Neuronal stem cell (in vitro differentiated cells): ENCODE data around the gene RPRD1A.

ENCODE experiments used
- DNase-seq: peaks from one replicate; pipeline ENCODE4 v3.0.0-alpha.2; 2013; ENCODE audit warnings: low spot score
- H2AFZ ChIP-seq: one replicate; pipeline ENCODE4 v1.6.1; 2013; ENCODE audit warnings: mild to moderate bottlenecking, low read length, inconsistent platforms
- H2AK5ac ChIP-seq: 2 replicates; pipeline ENCODE4 v1.6.1; 2013; ENCODE audit warnings: low read depth, mild to moderate bottlenecking, inconsistent platforms, low read length, moderate library complexity, mixed read lengths
- H2BK120ac ChIP-seq: 2 replicates; pipeline ENCODE4 v1.6.1; 2013; ENCODE audit warnings: low read depth, mild to moderate bottlenecking, inconsistent platforms, low read length, moderate library complexity, mixed read lengths
- H2BK12ac ChIP-seq: one replicate; pipeline ENCODE4 v1.6.1; 2013; ENCODE audit warnings: low read length, inconsistent platforms
- H2BK15ac ChIP-seq: 2 replicates; pipeline ENCODE4 v1.6.1; 2013; ENCODE audit warnings: mild to moderate bottlenecking, low read length, inconsistent platforms, mixed read lengths
- H2BK5ac ChIP-seq: one replicate; pipeline ENCODE4 v1.6.1; 2013; ENCODE audit warnings: inconsistent platforms, mild to moderate bottlenecking, low read length, moderate library complexity
- H3K14ac ChIP-seq: one replicate; pipeline ENCODE4 v1.6.1; 2013; ENCODE audit warnings: low read length, inconsistent platforms
- H3K18ac ChIP-seq: 2 replicates; pipeline ENCODE4 v1.6.1; 2013; ENCODE audit warnings: low read length, inconsistent platforms
- H3K23ac ChIP-seq: 2 replicates; pipeline ENCODE4 v1.6.1; 2013; ENCODE audit warnings: low read depth, mild to moderate bottlenecking, mixed read lengths, low read length, inconsistent platforms; ENCODE audit not compliant: poor library complexity
- H3K27ac ChIP-seq: replicated peaks from 3 replicates; pipeline ENCODE4 v1.5.1; 2013; ENCODE audit warnings: low read length, inconsistent platforms
- H3K27me3 ChIP-seq, 3 experiments: 2 replicates each; pipeline ENCODE4 v1.6.1; 2013; ENCODE audit warnings: low read length in 3 of 3, mild to moderate bottlenecking in 2 of 3, inconsistent platforms in 1 of 3, low read depth in 1 of 3, mixed read lengths in 1 of 3, moderate library complexity in 1 of 3; ENCODE audit not compliant: control insufficient read depth in 3 of 3, insufficient read depth in 3 of 3
- H3K36me3 ChIP-seq, 2 donors: replicated peaks in 1 of 2; 2 replicates each; pipeline ENCODE4 v1.6.1; 2013; ENCODE audit warnings: low read length in 2 of 2; ENCODE audit not compliant: control insufficient read depth in 2 of 2, insufficient read depth in 2 of 2
- H3K4ac ChIP-seq: 2 replicates; pipeline ENCODE4 v1.6.1; 2013; ENCODE audit warnings: inconsistent platforms, mild to moderate bottlenecking, low read length, moderate library complexity
- H3K4me1 ChIP-seq, 2 donors: 1 replicate in 1 of 2; 2 replicates in 1 of 2; pipeline ENCODE4 v1.6.1; 2013; ENCODE audit warnings: low read length in 2 of 2, low read depth in 1 of 2; ENCODE audit not compliant: control insufficient read depth in 2 of 2, insufficient read depth in 1 of 2
- H3K4me2 ChIP-seq: one replicate; pipeline ENCODE4 v1.6.1; 2013; ENCODE audit warnings: mild to moderate bottlenecking, low read length, inconsistent platforms; ENCODE audit not compliant: insufficient read depth, poor library complexity, severe bottlenecking
- H3K4me3 ChIP-seq, 2 donors: 2 replicates each; pipeline ENCODE4 v1.5.1; 2013; ENCODE audit warnings: low read length in 2 of 2, mild to moderate bottlenecking in 2 of 2, inconsistent platforms in 1 of 2, moderate library complexity in 1 of 2
- H3K79me1 ChIP-seq: one replicate; pipeline ENCODE4 v1.6.1; 2013; ENCODE audit warnings: low read depth, mild to moderate bottlenecking, inconsistent platforms, low read length, moderate library complexity
- H3K9ac ChIP-seq: one replicate; pipeline ENCODE4 v1.6.1; 2013; ENCODE audit warnings: mild to moderate bottlenecking, low read depth, low read length, inconsistent platforms; ENCODE audit not compliant: poor library complexity
- H3K9me3 ChIP-seq, 2 donors: replicated peaks in 1 of 2; 2 replicates each; pipeline versions ENCODE3 to v1.6.1; 2013; ENCODE audit warnings: low read length in 2 of 2, mild to moderate bottlenecking in 2 of 2, inconsistent platforms in 1 of 2, low read depth in 1 of 2, mixed read lengths in 1 of 2, moderate library complexity in 1 of 2; ENCODE audit not compliant: control insufficient read depth in 2 of 2, insufficient read depth in 1 of 2
- H4K8ac ChIP-seq: one replicate; pipeline ENCODE4 v1.6.1; 2013; ENCODE audit warnings: low read depth, mild to moderate bottlenecking, inconsistent platforms, low read length, moderate library complexity
- H4K91ac ChIP-seq: one replicate; pipeline ENCODE4 v1.6.1; 2013; ENCODE audit warnings: low read length, low read depth, mild to moderate bottlenecking, inconsistent platforms; ENCODE audit not compliant: poor library complexity
- WGBS, 2 donors: extraction: QIAGEN DNeasy Blood & Tissue Kit; methylation state at CpG; one replicate each; pipeline ENCODE4 v1.1.7; 2013; ENCODE audit warnings: missing lambda C conversion rate in 2 of 2, mixed read lengths in 1 of 2; ENCODE audit not compliant: insufficient read length in 2 of 2, insufficient replicate concordance in 1 of 2; ENCODE audit errors: extremely low coverage in 2 of 2; 5-methylcytosine and 5-hydroxymethylcytosine counted together

The RPRD1A gene

DNA sequence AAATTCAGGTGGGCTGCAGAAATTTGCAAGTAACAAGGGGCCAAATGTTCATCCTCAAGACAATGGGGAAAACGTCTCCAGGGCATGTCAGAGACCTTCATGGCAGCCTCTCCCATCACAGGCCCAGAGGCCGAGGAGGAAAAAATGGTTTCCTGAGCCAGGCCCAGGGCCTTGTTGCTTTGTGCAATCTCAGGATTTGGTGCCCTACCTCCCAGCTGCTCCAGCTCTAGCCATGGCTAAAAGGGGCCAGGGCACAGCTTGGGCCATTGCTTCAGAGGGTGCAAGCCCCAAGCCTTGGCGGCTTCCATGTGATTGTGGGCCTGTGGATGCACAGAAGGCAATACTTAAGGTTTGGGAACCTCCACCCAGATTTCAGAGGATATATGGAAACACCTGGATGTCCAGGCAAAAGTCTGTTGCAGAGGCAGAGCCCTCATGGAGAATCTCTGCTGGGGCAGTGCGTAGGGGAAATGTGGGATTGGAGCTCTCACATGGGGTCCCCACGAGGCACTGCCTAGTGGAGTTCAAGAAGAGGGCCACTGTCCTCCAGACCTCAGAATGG lies 29.2 kb downstream of the RPRD1A start:
- Histone ChIP-seq H3K4me2 (no peak overlapping the region), H3K4me1 (no peaks in the 10 kb centered on the region), H2BK12ac (no peak overlapping the region), H3K79me1 (no peaks in the 10 kb centered on the region), H3K36me3 (peaks cover 5 to 23% of the 10 kb centered on the region in 2 donors), H4K91ac (no peak overlapping the region), H3K9ac (no peak overlapping the region), H3K9me3 (peaks cover 8 to 23% of the 10 kb centered on the region in 2 donors), H4K8ac (no peak overlapping the region), H3K18ac (no peak overlapping the region), H2BK15ac (no peak overlapping the region), H2AK5ac (no peak overlapping the region), H3K27me3 (peaks cover 0 to 3% (median 0%) of the 10 kb centered on the region in 3 experiments), H2BK5ac (no peak overlapping the region), H3K14ac (no peak overlapping the region), H2AFZ (no peak overlapping the region), H3K4me3 (no peak overlapping the region), H3K27ac (no peak overlapping the region), H2BK120ac (no peak overlapping the region), H3K4ac (no peak overlapping the region), H3K23ac (no peak overlapping the region)
- WGBS, 2 donors = no CpG with 5 or more reads among the region's 5 CpGs
- DNase-seq = no peak

DNA sequence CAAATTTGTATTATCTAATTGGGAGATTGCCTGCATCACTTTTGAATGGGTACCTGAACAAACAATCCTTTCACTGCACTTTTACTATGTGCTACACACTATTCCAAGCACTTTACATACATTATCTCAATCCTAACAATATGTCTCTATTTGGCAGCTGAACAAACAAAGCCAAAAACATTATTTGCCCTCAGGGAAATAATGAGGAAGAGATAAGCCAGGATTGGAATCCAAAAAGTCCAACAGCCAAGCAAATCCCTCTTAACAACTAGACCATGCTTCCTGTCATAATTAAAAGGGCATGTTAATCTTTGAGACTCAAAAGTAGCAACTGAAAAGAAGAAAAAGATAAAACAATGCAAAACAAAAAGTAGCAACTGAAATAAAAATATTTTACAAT lies 32.1 kb downstream of the RPRD1A start:
- Histone ChIP-seq H3K9me3 (peaks cover 8 to 23% of the 10 kb centered on the region in 2 donors), H3K4me1 (no peaks in the 10 kb centered on the region), H3K36me3 (peaks cover 7 to 37% of the 10 kb centered on the region in 2 donors)

DNA sequence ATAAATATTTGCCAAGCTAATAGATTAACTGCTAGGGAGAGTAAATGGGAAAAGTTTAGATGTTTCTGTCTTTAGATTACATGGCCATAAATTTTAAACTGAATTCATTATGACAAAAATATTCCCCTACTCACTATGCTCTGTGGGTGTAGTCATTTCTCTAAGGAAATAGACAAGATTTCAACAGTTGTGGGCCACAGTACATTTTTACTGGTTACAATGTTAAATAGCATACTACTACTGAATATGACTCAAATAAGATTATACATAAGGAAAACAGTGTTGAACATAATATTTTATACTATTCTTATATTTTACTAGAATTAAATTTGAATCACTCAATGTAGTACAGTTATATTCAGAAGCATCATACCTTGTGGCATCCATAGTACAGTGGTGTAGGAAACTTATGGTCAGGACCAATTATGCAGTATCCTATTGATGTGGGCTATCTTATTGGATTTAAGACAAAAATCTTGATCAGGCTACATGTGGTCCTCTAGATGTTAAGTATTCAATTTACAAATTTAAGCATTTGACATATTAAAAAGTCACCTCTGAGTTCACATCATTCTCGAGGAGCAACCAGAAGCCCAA lies 33.0 kb downstream of the RPRD1A start:
- no peak overlapping the region for H4K91ac ChIP-seq
- H2BK5ac ChIP-seq = no peak overlapping the region
- no peak overlapping the region for H3K4me2 ChIP-seq
- no peaks in the 10 kb centered on the region for H3K4me1 ChIP-seq
- H3K27ac ChIP-seq = no peak overlapping the region
- no peak overlapping the region for H3K9ac ChIP-seq
- H3K14ac ChIP-seq = no peak overlapping the region
- H4K8ac ChIP-seq = no peak overlapping the region
- H2AK5ac ChIP-seq = no peak overlapping the region
- no CpG with 5 or more reads among the region's 1 CpG for WGBS, 2 donors
- H3K4me3 ChIP-seq = no peak overlapping the region
- peaks cover 8 to 19% of the 10 kb centered on the region in 2 donors for H3K9me3 ChIP-seq
- H3K23ac ChIP-seq = no peak overlapping the region
- no peaks in the 10 kb centered on the region for H3K79me1 ChIP-seq
- no peak overlapping the region for H2BK15ac ChIP-seq
- H3K36me3 ChIP-seq = peaks cover 7 to 38% of the 10 kb centered on the region in 2 donors
- H3K4ac ChIP-seq = no peak overlapping the region
- H3K27me3 ChIP-seq = peaks cover 0 to 3% (median 0%) of the 10 kb centered on the region in 3 experiments
- DNase-seq = no peak
- no peak overlapping the region for H2BK12ac ChIP-seq
- no peak overlapping the region for H2BK120ac ChIP-seq
- no peak overlapping the region for H2AFZ ChIP-seq
- no peak overlapping the region for H3K18ac ChIP-seq

More for the DNA sequence above, 32.1 kb downstream of the RPRD1A start:
- no peaks in the 10 kb centered on the region for H3K79me1 ChIP-seq
- H3K9ac ChIP-seq = no peak overlapping the region
- no peak for DNase-seq
- no peak overlapping the region for H3K27ac ChIP-seq
- H2BK5ac ChIP-seq = no peak overlapping the region
- H4K91ac ChIP-seq = no peak overlapping the region
- H3K18ac ChIP-seq = no peak overlapping the region
- H3K4me3 ChIP-seq = no peak overlapping the region
- H3K4me2 ChIP-seq = no peak overlapping the region
- H4K8ac ChIP-seq = no peak overlapping the region
- no peak overlapping the region for H3K14ac ChIP-seq
- H3K4ac ChIP-seq = no peak overlapping the region
- H3K27me3 ChIP-seq = peaks cover 0 to 3% (median 0%) of the 10 kb centered on the region in 3 experiments
- H2AK5ac ChIP-seq = no peak overlapping the region
- H2AFZ ChIP-seq = no peak overlapping the region
- no peak overlapping the region for H2BK15ac ChIP-seq
- no peak overlapping the region for H3K23ac ChIP-seq
- H2BK120ac ChIP-seq = no peak overlapping the region
- no peak overlapping the region for H2BK12ac ChIP-seq

DNA sequence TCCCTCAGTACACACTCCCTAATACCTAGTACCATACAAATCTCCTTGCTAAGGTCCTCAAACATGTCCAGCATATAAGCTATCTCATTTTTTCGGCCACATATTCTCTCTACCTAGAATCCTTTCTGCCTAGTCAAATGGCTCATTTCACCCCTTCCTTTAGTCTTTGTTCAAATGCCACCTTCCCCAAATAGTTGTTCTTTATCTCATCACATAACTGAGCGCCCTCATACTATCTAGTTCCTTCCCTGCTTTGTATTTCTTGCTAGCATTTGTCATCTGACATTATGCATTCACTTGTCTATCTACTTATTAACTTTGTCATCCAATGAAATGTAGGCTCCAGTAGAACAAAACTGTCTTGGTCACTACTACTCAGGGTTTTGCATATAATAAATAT lies 35.5 kb downstream of the RPRD1A start:
- Histone ChIP-seq H3K14ac (no peak overlapping the region), H2BK120ac (no peak overlapping the region), H3K23ac (no peak overlapping the region), H3K79me1 (no peaks in the 10 kb centered on the region), H3K4ac (no peak overlapping the region), H2BK5ac (no peak overlapping the region), H3K36me3 (peaks cover 6 to 58% of the 10 kb centered on the region in 2 donors), H3K27me3 (no peaks in the 10 kb centered on the region), H2BK15ac (no peak overlapping the region), H3K4me3 (no peak overlapping the region), H3K4me1 (no peaks in the 10 kb centered on the region), H2BK12ac (no peak overlapping the region), H3K9ac (no peak overlapping the region), H3K18ac (no peak overlapping the region), H3K4me2 (no peak overlapping the region), H4K91ac (no peak overlapping the region), H4K8ac (no peak overlapping the region), H3K27ac (no peak overlapping the region), H3K9me3 (no peaks in the 10 kb centered on the region), H2AK5ac (no peak overlapping the region), H2AFZ (no peak overlapping the region)
- no peak for DNase-seq
- WGBS, 2 donors = no CpG with 5 or more reads among the region's 2 CpGs
